ENCODE data around the gene BCL2L1. TPM values are rescaled to one million over a fixed set of nuclear protein-coding genes. Genes with fewer than 3 reads are reported as not detected.

Gene BCL2L1
- total RNA-seq (2021; ENCODE audit: unreplicated experiment) (226 TPM), Bru-seq, nascent RNA (percentile 98 among the genes with signal in this experiment), BruChase-seq, experiment 1, labeled RNA remaining after a 6-hour chase (percentile 94 among the genes with signal in this experiment), BruChase-seq, experiment 2, labeled RNA remaining after a 2-hour chase (percentile 96 among the genes with signal in this experiment)
- 186 and 209 TPM in 2 replicates for polyA plus RNA-seq (2012)
- long read RNA-seq, transcript BCL2L1-203 (2 exons, 2,578 nt) = minor isoform, 8 of 132 reads
- long read RNA-seq, transcript BCL2L1-201 (3 exons, 2,610 nt) = major isoform, 18 of 132 reads
- long read RNA-seq, partial matches to known transcripts = 0 of 132 reads
- long read RNA-seq, other reads (novel, unspliced or antisense) = 104 of 132 reads

DNA sequence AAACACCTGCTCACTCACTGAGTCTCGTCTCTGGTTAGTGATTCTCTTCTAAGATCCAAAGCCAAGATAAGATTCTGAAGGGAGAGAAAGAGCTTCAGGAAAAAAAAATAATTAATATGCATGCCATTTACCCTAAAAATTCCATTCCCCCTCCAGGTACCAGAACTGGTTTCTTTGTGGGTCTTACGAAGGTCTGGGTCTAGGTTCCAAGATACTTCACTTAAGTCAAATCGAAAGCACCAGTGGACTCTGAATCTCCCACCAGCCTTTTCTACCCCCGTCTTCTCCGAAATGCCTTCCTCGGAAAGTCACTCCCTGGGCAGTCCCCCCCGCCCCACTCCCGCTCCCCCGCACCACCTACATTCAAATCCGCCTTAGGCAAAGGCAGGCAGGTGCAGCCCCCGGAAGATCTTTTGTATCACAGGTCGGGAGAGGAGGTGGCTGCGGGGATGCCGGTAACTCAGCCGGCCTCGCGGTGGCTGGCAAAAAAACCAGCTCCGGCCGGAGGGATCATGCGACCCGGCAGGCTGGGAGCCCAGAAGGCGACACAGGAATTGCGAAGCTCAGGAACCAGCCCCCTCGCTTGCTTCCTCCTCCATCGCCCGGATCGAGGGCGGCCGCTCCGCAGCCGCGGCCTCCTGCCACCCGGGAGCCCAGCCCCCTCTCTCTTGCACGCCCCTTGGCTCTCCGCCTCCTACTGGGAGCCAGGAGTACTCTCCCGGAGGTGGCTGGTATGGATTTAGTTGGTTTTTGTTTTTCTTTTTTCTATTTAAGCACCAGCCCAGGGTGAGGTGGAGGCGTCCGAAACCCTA, at the start of gene BCL2L1:
Gene BCL2L1 (minus strand): TSS at position 612 of the 812 bp plus-strand sequence. CDS start 650 bp downstream, outside the sequence.
- DNase-seq (ENCODE audit: low read depth, low spot score) = peak; percentile 51
- Histone ChIP-seq H3K79me2 (ENCODE audit: insufficient read depth, low read length) (peaks cover 58% of the 10 kb centered on the region), H2AFZ (ENCODE audit: low read depth, low read length, poor library complexity, severe bottlenecking) (no peak within 1 kb of the TSS), H3K27ac (ENCODE audit: low read depth, low read length) (peak within 1 kb of the TSS; percentile 98), H3K9me2 (ENCODE audit: insufficient read depth) (no peaks in the 10 kb centered on the region), H3K9ac (ENCODE audit: low read length) (peak within 1 kb of the TSS; percentile 96), H3K4me3 (replicated peaks in 1 of 2; ENCODE audit: low read depth in 1 of 2, low read length in 2 of 2) (peak within 1 kb of the TSS; percentile 82 to 87), H4K20me1 (ENCODE audit: insufficient read depth) (no peaks in the 10 kb centered on the region), H3K4me2 (ENCODE audit: low read length) (peak within 1 kb of the TSS; percentile 94), H3K27me3 (ENCODE audit: insufficient read depth, low read length) (no peaks in the 10 kb centered on the region), H3K9me3 (ENCODE audit: control insufficient read depth in 1 of 2, insufficient read depth in 1 of 2, low read depth in 1 of 2, low read length in 2 of 2) (no peaks in the 10 kb centered on the region), H3K4me1 (ENCODE audit: control insufficient read depth in 1 of 2, insufficient read depth in 2 of 2, low read length in 2 of 2) (peaks cover 50 to 75% of the 10 kb centered on the region in 2 experiments), H3K36me3 (ENCODE audit: control insufficient read depth in 1 of 2, insufficient read depth in 2 of 2, low read length in 2 of 2) (peaks cover 1 to 38% of the 10 kb centered on the region in 2 experiments; a peak in 3 of 4 replicates)
- RAD21 ChIA-PET (ENCODE audit: low non-redundant PET in 1 of 2, low total read pairs in 2 of 2, uncharacterized antibody in 2 of 2, unreplicated experiment in 2 of 2) = interaction anchor here (0.5 to 2.0 kb wide), 6 partner anchors 58 to 174 kb away, joined by 3 to 24 read pairs (median 8); no protein-coding TSS in a partner anchor
- BruUV-seq (replicated peaks) = no TSS peak
- ATAC-seq = peak; percentile 44
- CTCF ChIA-PET = interaction anchor here (0.6 to 3.6 kb wide), 14 partner anchors 9 to 262 kb away, joined by 3 to 127 read pairs (median 14); partner anchors contain the start of gene TPX2
- POLR2A ChIA-PET = interaction anchor here (0.7 to 4.3 kb wide), 17 partner anchors 10 to 162 kb away, joined by 3 to 33 read pairs (median 6); partner anchors contain the start of genes ID1 and TPX2
- intact Hi-C loops (cut with micrococcal nuclease) = loop anchor here (1.0 to 5.0 kb wide), 3 partner anchors 26 to 160 kb away; no protein-coding TSS in a partner anchor
- TF ChIP-seq, protein P1, sequence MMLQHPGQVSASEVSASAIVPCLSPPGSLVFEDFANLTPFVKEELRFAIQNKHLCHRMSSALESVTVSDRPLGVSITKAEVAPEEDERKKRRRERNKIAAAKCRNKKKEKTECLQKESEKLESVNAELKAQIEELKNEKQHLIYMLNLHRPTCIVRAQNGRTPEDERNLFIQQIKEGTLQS (IDR thresholded peaks at IDR 0.05) = no peak
- TF ChIP-seq, protein P2, sequence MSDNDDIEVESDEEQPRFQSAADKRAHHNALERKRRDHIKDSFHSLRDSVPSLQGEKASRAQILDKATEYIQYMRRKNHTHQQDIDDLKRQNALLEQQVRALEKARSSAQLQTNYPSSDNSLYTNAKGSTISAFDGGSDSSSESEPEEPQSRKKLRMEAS (IDR thresholded peaks at IDR 0.05) = no peak
- TF ChIP-seq CEBPB (IDR thresholded peaks at IDR 0.05; ENCODE audit: low read depth) = no peak
- no peak for TF ChIP-seq EZH2phosphoT487 (IDR thresholded peaks at IDR 0.05; ENCODE audit: borderline replicate concordance)
- TF ChIP-seq YY1 (IDR thresholded peaks at IDR 0.05; ENCODE audit: extremely low read depth, insufficient replicate concordance, low read depth, low read length) = peak; percentile 5
- TF ChIP-seq SIN3A (IDR thresholded peaks at IDR 0.05; ENCODE audit: low read depth) = no peak
- TF ChIP-seq ZFX (IDR thresholded peaks at IDR 0.05) = no peak
- TF ChIP-seq TCF7L2 (IDR thresholded peaks at IDR 0.05; ENCODE audit: borderline replicate concordance, extremely low read depth, insufficient read depth, insufficient read length) = no peak
- no peak for TF ChIP-seq EZH2 (IDR thresholded peaks at IDR 0.05)
- TF ChIP-seq RAD21 (IDR thresholded peaks at IDR 0.05; ENCODE audit: low read depth) = no peak
- TF ChIP-seq CBX3 (IDR thresholded peaks at IDR 0.05; ENCODE audit: low read depth) = no peak
- TF ChIP-seq FOSL1 (IDR thresholded peaks at IDR 0.05; ENCODE audit: low read depth) = no peak
- TF ChIP-seq POLR2AphosphoS5 (IDR thresholded peaks at IDR 0.05; ENCODE audit: low read depth, low read length) = peak; percentile 62
- TF ChIP-seq EGR1 (IDR thresholded peaks at IDR 0.05; ENCODE audit: low read depth) = no peak
- TF ChIP-seq, protein P3, sequence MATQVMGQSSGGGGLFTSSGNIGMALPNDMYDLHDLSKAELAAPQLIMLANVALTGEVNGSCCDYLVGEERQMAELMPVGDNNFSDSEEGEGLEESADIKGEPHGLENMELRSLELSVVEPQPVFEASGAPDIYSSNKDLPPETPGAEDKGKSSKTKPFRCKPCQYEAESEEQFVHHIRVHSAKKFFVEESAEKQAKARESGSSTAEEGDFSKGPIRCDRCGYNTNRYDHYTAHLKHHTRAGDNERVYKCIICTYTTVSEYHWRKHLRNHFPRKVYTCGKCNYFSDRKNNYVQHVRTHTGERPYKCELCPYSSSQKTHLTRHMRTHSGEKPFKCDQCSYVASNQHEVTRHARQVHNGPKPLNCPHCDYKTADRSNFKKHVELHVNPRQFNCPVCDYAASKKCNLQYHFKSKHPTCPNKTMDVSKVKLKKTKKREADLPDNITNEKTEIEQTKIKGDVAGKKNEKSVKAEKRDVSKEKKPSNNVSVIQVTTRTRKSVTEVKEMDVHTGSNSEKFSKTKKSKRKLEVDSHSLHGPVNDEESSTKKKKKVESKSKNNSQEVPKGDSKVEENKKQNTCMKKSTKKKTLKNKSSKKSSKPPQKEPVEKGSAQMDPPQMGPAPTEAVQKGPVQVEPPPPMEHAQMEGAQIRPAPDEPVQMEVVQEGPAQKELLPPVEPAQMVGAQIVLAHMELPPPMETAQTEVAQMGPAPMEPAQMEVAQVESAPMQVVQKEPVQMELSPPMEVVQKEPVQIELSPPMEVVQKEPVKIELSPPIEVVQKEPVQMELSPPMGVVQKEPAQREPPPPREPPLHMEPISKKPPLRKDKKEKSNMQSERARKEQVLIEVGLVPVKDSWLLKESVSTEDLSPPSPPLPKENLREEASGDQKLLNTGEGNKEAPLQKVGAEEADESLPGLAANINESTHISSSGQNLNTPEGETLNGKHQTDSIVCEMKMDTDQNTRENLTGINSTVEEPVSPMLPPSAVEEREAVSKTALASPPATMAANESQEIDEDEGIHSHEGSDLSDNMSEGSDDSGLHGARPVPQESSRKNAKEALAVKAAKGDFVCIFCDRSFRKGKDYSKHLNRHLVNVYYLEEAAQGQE (IDR thresholded peaks at IDR 0.05; ENCODE audit: low read depth) = no peak
- TF ChIP-seq JUND (IDR thresholded peaks at IDR 0.05) = no peak
- TF ChIP-seq ELF1 (IDR thresholded peaks at IDR 0.05; ENCODE audit: borderline replicate concordance, low read depth) = no peak
- TF ChIP-seq, protein P4, sequence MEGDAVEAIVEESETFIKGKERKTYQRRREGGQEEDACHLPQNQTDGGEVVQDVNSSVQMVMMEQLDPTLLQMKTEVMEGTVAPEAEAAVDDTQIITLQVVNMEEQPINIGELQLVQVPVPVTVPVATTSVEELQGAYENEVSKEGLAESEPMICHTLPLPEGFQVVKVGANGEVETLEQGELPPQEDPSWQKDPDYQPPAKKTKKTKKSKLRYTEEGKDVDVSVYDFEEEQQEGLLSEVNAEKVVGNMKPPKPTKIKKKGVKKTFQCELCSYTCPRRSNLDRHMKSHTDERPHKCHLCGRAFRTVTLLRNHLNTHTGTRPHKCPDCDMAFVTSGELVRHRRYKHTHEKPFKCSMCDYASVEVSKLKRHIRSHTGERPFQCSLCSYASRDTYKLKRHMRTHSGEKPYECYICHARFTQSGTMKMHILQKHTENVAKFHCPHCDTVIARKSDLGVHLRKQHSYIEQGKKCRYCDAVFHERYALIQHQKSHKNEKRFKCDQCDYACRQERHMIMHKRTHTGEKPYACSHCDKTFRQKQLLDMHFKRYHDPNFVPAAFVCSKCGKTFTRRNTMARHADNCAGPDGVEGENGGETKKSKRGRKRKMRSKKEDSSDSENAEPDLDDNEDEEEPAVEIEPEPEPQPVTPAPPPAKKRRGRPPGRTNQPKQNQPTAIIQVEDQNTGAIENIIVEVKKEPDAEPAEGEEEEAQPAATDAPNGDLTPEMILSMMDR (IDR thresholded peaks at IDR 0.05 in 2 of 3, conservative IDR thresholded peaks at IDR 0.05 in 1 of 3; ENCODE audit: borderline replicate concordance in 1 of 3, insufficient read depth in 1 of 3, low read depth in 2 of 3, low read length in 2 of 3) = peak in 2 of 3 experiments; percentile 63 to 74; a peak in 4 of 6 replicates
- TF ChIP-seq POLR2A (IDR thresholded peaks at IDR 0.05; ENCODE audit: borderline replicate concordance, extremely low read depth, insufficient read depth, insufficient read length) = peak; percentile 40
- no peak for TF ChIP-seq SRF (IDR thresholded peaks at IDR 0.05; ENCODE audit: low read depth)

Data from HCT116 (cell line).